Neutrophil (primary cell): ENCODE results near the gene SSB.

Experiments
- H3K27ac ChIP-seq: fragments of 200-600 bp; sonication (generic); 2 replicates; pipeline ENCODE4 v1.5.1; 2016; ENCODE audit warnings: mild to moderate bottlenecking, moderate library complexity
- H3K27me3 ChIP-seq: fragments of 200-600 bp; sonication (generic); 2 replicates; pipeline ENCODE4 v1.6.0; 2016; ENCODE audit warnings: mild to moderate bottlenecking
- H3K36me3 ChIP-seq: fragments of 200-600 bp; sonication (generic); 2 replicates; pipeline ENCODE4 v1.5.1; 2017
- H3K4me1 ChIP-seq, 2 experiments: fragments of 200-600 bp in 1 of 2; sonication (generic) in 1 of 2; 1 replicate in 1 of 2; 2 replicates in 1 of 2; pipeline versions ENCODE4 v1.5.1 to v1.6.1; 2013 to 2016; ENCODE audit warnings: low read depth in 1 of 2, low read length in 1 of 2, mild to moderate bottlenecking in 1 of 2, moderate library complexity in 1 of 2; ENCODE audit not compliant: control insufficient read depth in 1 of 2, insufficient read depth in 1 of 2
- H3K4me3 ChIP-seq, 2 experiments: fragments of 200-600 bp in 1 of 2; sonication (generic) in 1 of 2; 1 replicate in 1 of 2; 2 replicates in 1 of 2; pipeline ENCODE4 v1.5.1; 2013 to 2016; ENCODE audit warnings: low read depth in 1 of 2, low read length in 1 of 2, mild to moderate bottlenecking in 1 of 2, moderate library complexity in 1 of 2
- H3K9me3 ChIP-seq: fragments of 200-600 bp; sonication (generic); 2 replicates; pipeline ENCODE4 v1.5.1; 2016
- TF ChIP-seq, protein P1 (sequence below): fragments of 200-600 bp; sonication (generic); IDR thresholded peaks from 2 replicates; pipeline ENCODE4 v1.5.1; 2016; ENCODE audit warnings: antibody characterized with exemption

The SSB gene

GRCh38 chr2:169782513-169782912, 16.2 kb upstream of the SSB start:
- Histone ChIP-seq H3K9me3 (no peaks in the 10 kb centered on the region), H3K27me3 (no peaks in the 10 kb centered on the region), H3K36me3 (no peaks in the 10 kb centered on the region), H3K4me3 (no peak overlapping the region), H3K27ac (no peak overlapping the region), H3K4me1 (peaks cover 11 to 22% of the 10 kb centered on the region in 2 experiments)
- TF ChIP-seq, protein P1, sequence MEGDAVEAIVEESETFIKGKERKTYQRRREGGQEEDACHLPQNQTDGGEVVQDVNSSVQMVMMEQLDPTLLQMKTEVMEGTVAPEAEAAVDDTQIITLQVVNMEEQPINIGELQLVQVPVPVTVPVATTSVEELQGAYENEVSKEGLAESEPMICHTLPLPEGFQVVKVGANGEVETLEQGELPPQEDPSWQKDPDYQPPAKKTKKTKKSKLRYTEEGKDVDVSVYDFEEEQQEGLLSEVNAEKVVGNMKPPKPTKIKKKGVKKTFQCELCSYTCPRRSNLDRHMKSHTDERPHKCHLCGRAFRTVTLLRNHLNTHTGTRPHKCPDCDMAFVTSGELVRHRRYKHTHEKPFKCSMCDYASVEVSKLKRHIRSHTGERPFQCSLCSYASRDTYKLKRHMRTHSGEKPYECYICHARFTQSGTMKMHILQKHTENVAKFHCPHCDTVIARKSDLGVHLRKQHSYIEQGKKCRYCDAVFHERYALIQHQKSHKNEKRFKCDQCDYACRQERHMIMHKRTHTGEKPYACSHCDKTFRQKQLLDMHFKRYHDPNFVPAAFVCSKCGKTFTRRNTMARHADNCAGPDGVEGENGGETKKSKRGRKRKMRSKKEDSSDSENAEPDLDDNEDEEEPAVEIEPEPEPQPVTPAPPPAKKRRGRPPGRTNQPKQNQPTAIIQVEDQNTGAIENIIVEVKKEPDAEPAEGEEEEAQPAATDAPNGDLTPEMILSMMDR = no peak

DNA sequence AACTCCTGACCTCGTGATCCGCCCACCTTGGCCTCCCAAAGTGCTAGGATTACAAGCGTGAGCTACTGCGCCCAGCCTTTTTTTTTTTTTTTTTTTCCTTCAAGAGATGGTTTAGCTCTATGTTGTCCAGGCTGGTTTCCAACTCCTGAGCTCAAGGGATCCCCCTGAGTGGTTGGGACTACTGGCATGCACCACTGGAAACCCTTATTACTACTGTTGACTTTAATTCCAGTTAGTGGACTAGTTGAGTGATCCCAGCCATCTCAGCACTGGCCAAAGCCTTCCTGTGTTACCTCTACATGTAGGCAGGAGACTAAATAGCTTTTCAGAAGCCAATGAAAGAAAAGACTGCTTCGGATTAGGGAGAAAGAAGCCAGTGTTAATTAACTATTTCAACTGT, 8.1 kb upstream of the SSB start:
- Histone ChIP-seq H3K27me3 (peaks cover 28% of the 10 kb centered on the region), H3K9me3 (no peaks in the 10 kb centered on the region), H3K36me3 (no peaks in the 10 kb centered on the region), H3K27ac (no peak overlapping the region), H3K4me1 (peaks cover 4 to 5% of the 10 kb centered on the region in 2 experiments), H3K4me3 (no peak overlapping the region)
- TF ChIP-seq, protein P1 = no peak

DNA sequence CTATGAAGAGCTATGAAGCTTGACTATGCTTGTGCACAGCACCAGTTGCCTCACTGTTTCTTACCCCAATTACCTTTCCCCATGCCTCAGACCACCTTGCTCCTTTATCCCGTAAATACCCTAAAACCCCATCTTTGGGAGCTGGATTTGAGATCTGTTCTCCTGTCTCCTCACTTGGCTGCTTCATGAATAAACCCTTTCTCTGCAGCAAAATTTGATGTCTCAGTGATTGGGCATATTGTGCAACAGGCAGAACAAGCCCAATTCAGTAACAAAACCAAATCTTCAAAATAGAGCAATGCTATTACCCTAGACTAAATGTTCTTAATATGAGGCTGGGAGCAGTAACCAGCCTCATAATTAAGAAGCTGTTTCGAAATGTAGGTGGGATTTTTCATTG, 3.5 kb upstream of the SSB start:
- TF ChIP-seq, protein P1 = no peak
- Histone ChIP-seq H3K4me3 (no peak overlapping the region), H3K9me3 (no peaks in the 10 kb centered on the region), H3K27me3 (peaks cover 7% of the 10 kb centered on the region), H3K27ac (no peak overlapping the region), H3K4me1 (peaks cover 9 to 11% of the 10 kb centered on the region in 2 experiments), H3K36me3 (no peaks in the 10 kb centered on the region)

DNA sequence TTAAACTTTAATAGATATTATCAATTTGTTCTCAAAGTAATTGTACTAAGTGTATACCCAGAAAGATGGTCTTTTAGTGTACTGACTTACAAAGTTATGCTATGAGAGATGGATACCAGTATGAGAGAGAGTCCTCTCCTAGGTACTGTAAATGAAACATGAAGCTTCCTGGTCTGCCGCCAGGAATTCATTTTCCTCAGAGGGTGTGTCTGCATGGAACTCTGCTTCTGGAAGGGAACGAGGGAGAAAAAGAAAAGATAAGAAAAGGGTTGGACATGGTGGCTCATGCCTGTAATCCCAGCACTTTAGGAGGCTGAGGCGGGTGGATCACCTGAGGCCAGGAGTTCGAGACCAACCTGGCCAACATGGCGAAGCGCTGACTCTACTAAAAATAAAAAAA, 2.2 kb upstream of the SSB start:
- Histone ChIP-seq H3K9me3 (no peaks in the 10 kb centered on the region), H3K27me3 (no peaks in the 10 kb centered on the region), H3K36me3 (peaks cover under 1% of the 10 kb centered on the region)

GRCh38 chr2:169797601-169798000, 1.1 kb upstream of the SSB start:
- H3K27me3 ChIP-seq = no peaks in the 10 kb centered on the region
- no peaks in the 10 kb centered on the region for H3K9me3 ChIP-seq
- H3K4me1 ChIP-seq = peaks cover 9 to 11% of the 10 kb centered on the region in 2 experiments
- TF ChIP-seq, protein P1 = no peak
- H3K36me3 ChIP-seq = peaks cover 7% of the 10 kb centered on the region
- H3K4me3 ChIP-seq = no peak overlapping the region
- no peak overlapping the region for H3K27ac ChIP-seq

More for the DNA sequence above, 2.2 kb upstream of the SSB start:
- Histone ChIP-seq H3K4me1 (peaks cover 9 to 11% of the 10 kb centered on the region in 2 experiments), H3K4me3 (no peak overlapping the region), H3K27ac (no peak overlapping the region)
- TF ChIP-seq, protein P1 = no peak

GRCh38 chr2:169798397-169798717, 314 bp upstream of the SSB start:
- peak overlapping the region; percentile 85 for H3K27ac ChIP-seq
- no peaks in the 10 kb centered on the region for H3K27me3 ChIP-seq
- no peaks in the 10 kb centered on the region for H3K9me3 ChIP-seq
- H3K4me3 ChIP-seq = peak overlapping the region; percentile 59 to 70
- peaks cover 9 to 11% of the 10 kb centered on the region in 2 experiments for H3K4me1 ChIP-seq
- TF ChIP-seq, protein P1 = no peak
- H3K36me3 ChIP-seq = peaks cover 7% of the 10 kb centered on the region
